K562 (cell line): ENCODE measurements around the gene MYO18B. TPM values are rescaled to one million over a fixed set of nuclear protein-coding genes. Genes with fewer than 3 reads are reported as not detected.

Experiments
- ATAC-seq: fragments of 200-7000 bp; cut with Tn5 transposase; 3 replicates; pipeline ENCODE4 v1.9.1; 2020; ENCODE audit warnings: moderate library complexity
- BruUV-seq: library from RNA; stranded (reverse); fragments of 400-500 nt; replicated peaks from 2 replicates; lab custom pipeline; 2021; lab: Mats Ljungman, UMichigan
- CTCF ChIA-PET: fragments of 300-600 bp; formaldehyde crosslinking; extraction: SDS; loops from one replicate; lab custom pipeline; 2021; ENCODE audit warnings: low intra/inter-chr PET ratio; lab: Yijun Ruan, JAX
- POLR2A ChIA-PET: fragments of 300-600, 350-650 bp; sonication (Branson Sonifier 250); formaldehyde crosslinking; extraction: SDS; loops from one replicate; lab custom pipeline; 2021; ENCODE audit warnings: antibody characterized with exemption, inconsistent platforms; lab: Yijun Ruan, JAX
- DNase-seq, 4 experiments: peaks; one replicate each; pipeline versions ENCODE4 v3.0.0 to v3.0.0-alpha.2; 2011 to 2018; ENCODE audit warnings: low spot score in 3 of 4, mixed read lengths in 3 of 4; ENCODE audit errors: extremely low read depth in 1 of 4
- FAIRE-seq: peaks from 2 replicates; lab custom pipeline; 2011; peaks lifted over from hg19 to GRCh38; lab: Jason Lieb, UNC
- H2AFZ ChIP-seq: 2 replicates; pipeline ENCODE4 v1.6.0; 2011; ENCODE audit warnings: low read depth, low read length, control low read depth, inconsistent platforms
- H3K27ac ChIP-seq: fragments of 200-600 bp; 3 replicates; pipeline ENCODE4 v1.8.0; 2011; ENCODE audit warnings: low read depth, mild to moderate bottlenecking, control low read depth, inconsistent platforms, low read length, moderate library complexity, mixed read lengths; ENCODE audit errors: extremely low read depth
- H3K27me3 ChIP-seq, 2 experiments: fragments of 300-600 bp in 1 of 2; 2 replicates in 1 of 2; 3 replicates in 1 of 2; pipeline versions ENCODE4 v1.6.0 to v1.8.0; 2011; ENCODE audit warnings: inconsistent platforms in 2 of 2, low read length in 2 of 2, mild to moderate bottlenecking in 1 of 2, mixed read lengths in 1 of 2, moderate library complexity in 1 of 2; ENCODE audit not compliant: control insufficient read depth in 2 of 2, insufficient read depth in 2 of 2
- H3K36me3 ChIP-seq: fragments of 300-600 bp; 3 replicates; pipeline ENCODE4 v1.8.0; 2011; ENCODE audit warnings: mild to moderate bottlenecking, low read length, inconsistent platforms; ENCODE audit not compliant: control insufficient read depth, insufficient read depth
- H3K4me1 ChIP-seq, 2 experiments: fragments of 200-600 bp in 1 of 2; replicated peaks in 1 of 2; 2 replicates in 1 of 2; 3 replicates in 1 of 2; pipeline versions ENCODE4 v1.5.1 to v1.8.0; 2011; ENCODE audit warnings: inconsistent platforms in 2 of 2, low read length in 2 of 2, mild to moderate bottlenecking in 1 of 2, mixed read lengths in 1 of 2, moderate library complexity in 1 of 2; ENCODE audit not compliant: control insufficient read depth in 2 of 2, insufficient read depth in 2 of 2
- H3K4me2 ChIP-seq: 2 replicates; pipeline ENCODE4 v1.6.1; 2011; ENCODE audit warnings: low read length, control low read depth, inconsistent platforms, mixed read lengths; ENCODE audit not compliant: insufficient read depth
- H3K4me3 ChIP-seq: fragments of 200-600 bp; sonication (generic), shearing (Covaris generic); 2 replicates; pipeline ENCODE4 v1.5.1; 2016; ENCODE audit warnings: control low read depth, inconsistent platforms
- H3K79me2 ChIP-seq: fragments of 200-600 bp; 3 replicates; pipeline ENCODE4 v1.8.0; 2011; ENCODE audit warnings: low read length, inconsistent platforms; ENCODE audit not compliant: control insufficient read depth, insufficient read depth
- H3K9ac ChIP-seq, 2 experiments: 2 replicates each; pipeline versions ENCODE4 v1.6.0 to v1.6.1; 2011; ENCODE audit warnings: low read depth in 2 of 2, low read length in 2 of 2, control low read depth in 1 of 2, inconsistent platforms in 1 of 2, mild to moderate bottlenecking in 1 of 2, mixed read lengths in 1 of 2; ENCODE audit not compliant: insufficient read depth in 1 of 2
- H3K9me1 ChIP-seq: one replicate; pipeline ENCODE4 v1.6.0; 2011; ENCODE audit warnings: inconsistent platforms, mild to moderate bottlenecking, low read length, moderate library complexity; ENCODE audit not compliant: control insufficient read depth, insufficient read depth
- H3K9me3 ChIP-seq: replicated peaks from 2 replicates; pipeline ENCODE4 v1.5.1; 2011; ENCODE audit warnings: low read depth, low read length, inconsistent platforms; ENCODE audit not compliant: control insufficient read depth, insufficient read depth
- H4K20me1 ChIP-seq: replicated peaks from 2 replicates; pipeline ENCODE4 v1.6.1; 2011; ENCODE audit warnings: low read length, inconsistent platforms, mixed read lengths; ENCODE audit not compliant: control insufficient read depth, insufficient read depth
- EWSR1 ChIP-seq: fragments of 450-650 bp; IDR thresholded peaks from 2 replicates; pipeline ENCODE4 v1.6.1; 2018; ENCODE audit warnings: borderline replicate concordance, mild to moderate bottlenecking, low read depth, moderate library complexity; ENCODE audit not compliant: partially characterized antibody
- GTF2A2 ChIP-seq: IDR thresholded peaks from 2 replicates; pipeline ENCODE4 v1.6.1; 2016; ENCODE audit warnings: mild to moderate bottlenecking, missing genetic modification characterization, missing compliant biosample characterization
- JUN ChIP-seq, 2 experiments: sonication (generic) in 1 of 2; formaldehyde crosslinking in 1 of 2; IDR thresholded peaks; 2 replicates each; pipeline versions ENCODE4 v1.6.1 to v1.8.0; 2012 to 2022; ENCODE audit warnings: borderline replicate concordance in 2 of 2, mild to moderate bottlenecking in 2 of 2, improper control_type of control experiment in 1 of 2, low read depth in 1 of 2, low read length in 1 of 2, missing genetic modification reagents in 1 of 2
- PHB2 ChIP-seq: fragments of 450-650 bp; IDR thresholded peaks from 2 replicates; pipeline ENCODE4 v1.6.1; 2017; ENCODE audit warnings: low read depth
- SUPT5H ChIP-seq: fragments of 450-650 bp; IDR thresholded peaks from 2 replicates; pipeline ENCODE4 v1.6.1; 2016
- TARDBP ChIP-seq: fragments of 450-650 bp; IDR thresholded peaks from 2 replicates; pipeline ENCODE4 v1.6.1; 2016
- ZNF24 ChIP-seq: fragments of 450-650 bp; IDR thresholded peaks from 2 replicates; pipeline ENCODE4 v1.6.1; 2016
- WGBS: fragments of 100-300 bp; shearing (Covaris generic); methylation state at CpG from one replicate; pipeline ENCODE4 v1.1.6; 2016; ENCODE audit warnings: low coverage, mixed read lengths; ENCODE audit not compliant: insufficient coverage; ENCODE audit errors: missing lambda C conversion rate; 5-methylcytosine and 5-hydroxymethylcytosine counted together
- in situ Hi-C: fragments of 300-500 bp; cut with MboI; formaldehyde crosslinking; loops from 4 replicates; pipeline ENCODE4 v1.15.0; 2018; ENCODE audit warnings: inconsistent platforms, mixed read lengths
- intact Hi-C: fragments of 100-400 bp; cut with micrococcal nuclease; formaldehyde crosslinking; loops from 2 replicates; pipeline ENCODE4 v1.14.2; 2022
- polyA plus RNA-seq, 8 experiments: library from polyadenylated mRNA; depleted of rRNA in 4 of 8; stranded (reverse) in 5 of 8; unstranded in 3 of 8; fragments of >200 nt; fragmentation: Nextera tagmentation in 2 of 8; fragmentation: Illumina TruSeq in 1 of 8; extraction: Ambion mirVana in 2 of 8; extraction: Trizol in 1 of 8; gene quantifications; 2 replicates each; pipeline versions ENCODE4 v1.2.1 to v1.2.3, GENCODE V29; 2011 to 2014; ENCODE audit warnings: inconsistent platforms in 1 of 8, missing spikeins in 1 of 8
- total RNA-seq, 7 experiments: library from RNA; depleted of rRNA in 6 of 7; stranded (reverse); fragments of >200 nt in 6 of 7; fragmentation: Illumina TruSeq in 2 of 7; extraction: Trizol in 2 of 7; gene quantifications; 2 replicates each; pipeline versions ENCODE4 v1.2.1 to v1.2.3, GENCODE V29; 2011 to 2021; ENCODE audit warnings: low replicate concordance in 1 of 7
- TF ChIP-seq, protein P1 (sequence below), 2 experiments: fragments of 450-650 bp in 1 of 2; sonication (generic) in 1 of 2; formaldehyde crosslinking in 1 of 2; IDR thresholded peaks in 1 of 2; conservative IDR thresholded peaks in 1 of 2; 2 replicates each; pipeline versions ENCODE4 v1.6.1 to v1.8.1; 2016 to 2023; ENCODE audit warnings: mild to moderate bottlenecking in 2 of 2, moderate library complexity in 2 of 2, inconsistent platforms in 1 of 2, missing genetic modification reagents in 1 of 2
- TF ChIP-seq, protein P2 (sequence below): fragments of 250-450 bp; sonication (Bioruptor Pico); IDR thresholded peaks from 2 replicates; pipeline ENCODE4 v1.5.0; 2021; ENCODE audit warnings: mild to moderate bottlenecking, borderline replicate concordance
- TF ChIP-seq, protein P3 (sequence below), 3 experiments: fragments of 200-800 bp in 1 of 3; sonication (Bioruptor generic) in 1 of 3; sonication (generic) in 1 of 3; formaldehyde crosslinking in 1 of 3; IDR thresholded peaks; 2 replicates each; pipeline versions ENCODE4 v1.6.1 to v1.8.0; 2016 to 2022; ENCODE audit warnings: mild to moderate bottlenecking in 2 of 3, missing compliant biosample characterization in 2 of 3, missing genetic modification characterization in 2 of 3, missing genetic modification reagents in 1 of 3

The MYO18B gene
- total and polyA plus RNA-seq, 9 of the 15 experiments (the other 6 are each of a cell fraction or from before 2014, with no cell fraction given), result 0.06 to 7.0 (median 4.3) TPM

DNA sequence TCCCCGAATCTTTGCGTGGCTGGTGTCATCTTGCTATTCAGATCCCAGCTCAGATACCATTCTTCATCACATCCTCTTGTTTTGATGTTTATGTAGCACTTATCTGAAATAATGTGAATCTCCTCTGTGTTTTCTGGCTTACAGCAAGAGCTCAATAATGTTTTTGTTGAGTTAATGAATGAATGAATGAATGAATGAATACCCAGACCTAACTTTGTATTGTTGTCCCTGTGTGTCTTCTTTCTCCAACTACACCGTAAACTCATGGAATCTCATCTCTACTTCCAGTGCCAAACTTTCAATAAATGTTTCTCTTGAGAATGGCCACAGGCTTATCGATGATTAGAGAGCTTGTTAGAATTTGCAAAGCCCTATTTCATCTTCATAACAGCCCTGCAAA, 110.2 kb downstream of the MYO18B start:
- Histone ChIP-seq H3K9ac (no peak overlapping the region), H3K4me3 (no peak overlapping the region), H2AFZ (no peak overlapping the region), H3K27ac (no peak overlapping the region), H3K4me2 (no peak overlapping the region), H3K27me3 (no peaks in the 10 kb centered on the region), H4K20me1 (no peaks in the 10 kb centered on the region), H3K9me1 (no peaks in the 10 kb centered on the region), H3K79me2 (no peaks in the 10 kb centered on the region), H3K4me1 (peaks cover 0 to 11% of the 10 kb centered on the region in 2 experiments; a peak in 3 of 5 replicates), H3K9me3 (no peaks in the 10 kb centered on the region), H3K36me3 (peaks cover 22% of the 10 kb centered on the region; the same call in 2 of the 3 replicates)
- intact Hi-C loops (no loop called here), in situ Hi-C loops (no loop called here)
- ATAC-seq, result no peak
- POLR2A ChIA-PET, result interaction anchor here (1.0 kb wide), 1 partner anchor 479 kb away, joined by 4 read pairs; no protein-coding TSS in a partner anchor
- no peak for FAIRE-seq
- CTCF ChIA-PET, result no interaction called here
- 98% methylated on average over 4 of the region's 4 CpGs for WGBS
- DNase-seq, result no peak
- no TSS peak for BruUV-seq
- TF ChIP-seq GTF2A2 (no peak), ZNF24 (peak; percentile 72), EWSR1 (no peak)

DNA sequence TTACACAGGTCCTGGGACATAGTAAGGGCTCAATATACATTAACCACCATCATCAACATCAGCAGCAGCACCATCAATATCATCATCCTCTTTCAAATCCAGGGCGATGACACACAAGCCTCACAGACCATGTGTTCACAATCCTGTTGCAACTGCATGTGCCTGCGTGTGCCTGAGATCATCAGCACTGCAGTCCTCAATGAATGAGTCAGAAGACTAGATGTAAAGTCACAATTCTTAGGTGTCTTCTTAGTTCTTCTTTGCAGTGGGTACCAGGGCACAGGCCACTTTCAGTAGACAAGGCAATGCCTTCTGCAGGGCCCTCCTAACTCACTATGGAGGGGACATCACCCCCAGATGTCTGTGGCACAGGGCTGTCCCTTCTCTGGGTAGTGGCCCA, 111.1 kb downstream of the MYO18B start:
- Histone ChIP-seq H3K4me2 (peak overlapping the region; percentile 17; the same call in 1 of the 2 replicates), H3K79me2 (no peaks in the 10 kb centered on the region), H3K27me3 (no peaks in the 10 kb centered on the region), H3K4me3 (no peak overlapping the region), H2AFZ (no peak overlapping the region), H3K9ac (no peak overlapping the region), H3K9me3 (no peaks in the 10 kb centered on the region), H4K20me1 (no peaks in the 10 kb centered on the region), H3K9me1 (no peaks in the 10 kb centered on the region), H3K36me3 (peaks cover 13% of the 10 kb centered on the region; the same call in 2 of the 3 replicates), H3K4me1 (peaks cover 0 to 11% of the 10 kb centered on the region in 2 experiments; a peak in 3 of 5 replicates), H3K27ac (peak overlapping the region; percentile 35; the same call in 1 of the 3 replicates)
- DNase-seq (peak; percentile 7 to 12 (median 9)), ATAC-seq (peak; percentile 49; the same call in 2 of the 3 replicates), FAIRE-seq (peak; percentile 67)
- in situ Hi-C loops (no loop called here), intact Hi-C loops (no loop called here)
- ChIA-PET CTCF (no interaction called here), POLR2A (no interaction called here)
- 46% methylated on average over 2 of the region's 2 CpGs for WGBS
- no TSS peak for BruUV-seq
- TF ChIP-seq PHB2 (no peak), TARDBP (no peak), SUPT5H (no peak), JUN (IDR thresholded peaks at IDR 0.05; ENCODE audit: borderline replicate concordance, low read depth, low read length) (0 out of 2 replicates have a peak, but pooled peaks have one; percentile 8), JUN (CRISPR knock-in tag; IDR thresholded peaks at IDR 0.05; ENCODE audit: borderline replicate concordance) (no peak)
- TF ChIP-seq, protein P1, sequence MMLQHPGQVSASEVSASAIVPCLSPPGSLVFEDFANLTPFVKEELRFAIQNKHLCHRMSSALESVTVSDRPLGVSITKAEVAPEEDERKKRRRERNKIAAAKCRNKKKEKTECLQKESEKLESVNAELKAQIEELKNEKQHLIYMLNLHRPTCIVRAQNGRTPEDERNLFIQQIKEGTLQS (IDR thresholded peaks at IDR 0.05), result peak; percentile 78
- TF ChIP-seq, protein P1 (CRISPR knock-in tag; conservative IDR thresholded peaks at IDR 0.05), result no peak
- TF ChIP-seq, protein P2, sequence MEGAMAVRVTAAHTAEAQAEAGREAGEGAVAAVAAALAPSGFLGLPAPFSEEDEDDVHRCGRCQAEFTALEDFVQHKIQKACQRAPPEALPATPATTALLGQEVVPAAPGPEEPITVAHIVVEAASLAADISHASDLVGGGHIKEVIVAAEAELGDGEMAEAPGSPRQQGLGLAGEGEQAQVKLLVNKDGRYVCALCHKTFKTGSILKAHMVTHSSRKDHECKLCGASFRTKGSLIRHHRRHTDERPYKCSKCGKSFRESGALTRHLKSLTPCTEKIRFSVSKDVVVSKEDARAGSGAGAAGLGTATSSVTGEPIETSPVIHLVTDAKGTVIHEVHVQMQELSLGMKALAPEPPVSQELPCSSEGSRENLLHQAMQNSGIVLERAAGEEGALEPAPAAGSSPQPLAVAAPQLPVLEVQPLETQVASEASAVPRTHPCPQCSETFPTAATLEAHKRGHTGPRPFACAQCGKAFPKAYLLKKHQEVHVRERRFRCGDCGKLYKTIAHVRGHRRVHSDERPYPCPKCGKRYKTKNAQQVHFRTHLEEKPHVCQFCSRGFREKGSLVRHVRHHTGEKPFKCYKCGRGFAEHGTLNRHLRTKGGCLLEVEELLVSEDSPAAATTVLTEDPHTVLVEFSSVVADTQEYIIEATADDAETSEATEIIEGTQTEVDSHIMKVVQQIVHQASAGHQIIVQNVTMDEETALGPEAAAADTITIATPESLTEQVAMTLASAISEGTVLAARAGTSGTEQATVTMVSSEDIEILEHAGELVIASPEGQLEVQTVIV, result no peak
- TF ChIP-seq, protein P3, sequence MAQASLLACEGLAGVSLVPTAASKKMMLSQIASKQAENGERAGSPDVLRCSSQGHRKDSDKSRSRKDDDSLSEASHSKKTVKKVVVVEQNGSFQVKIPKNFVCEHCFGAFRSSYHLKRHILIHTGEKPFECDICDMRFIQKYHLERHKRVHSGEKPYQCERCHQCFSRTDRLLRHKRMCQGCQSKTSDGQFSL (CRISPR knock-in tag; IDR thresholded peaks at IDR 0.05), result no peak
- TF ChIP-seq, protein P3 (tag; IDR thresholded peaks at IDR 0.05), result no peak
